ENCODE measurements around the gene NADSYN1.

Gene NADSYN1

DNA sequence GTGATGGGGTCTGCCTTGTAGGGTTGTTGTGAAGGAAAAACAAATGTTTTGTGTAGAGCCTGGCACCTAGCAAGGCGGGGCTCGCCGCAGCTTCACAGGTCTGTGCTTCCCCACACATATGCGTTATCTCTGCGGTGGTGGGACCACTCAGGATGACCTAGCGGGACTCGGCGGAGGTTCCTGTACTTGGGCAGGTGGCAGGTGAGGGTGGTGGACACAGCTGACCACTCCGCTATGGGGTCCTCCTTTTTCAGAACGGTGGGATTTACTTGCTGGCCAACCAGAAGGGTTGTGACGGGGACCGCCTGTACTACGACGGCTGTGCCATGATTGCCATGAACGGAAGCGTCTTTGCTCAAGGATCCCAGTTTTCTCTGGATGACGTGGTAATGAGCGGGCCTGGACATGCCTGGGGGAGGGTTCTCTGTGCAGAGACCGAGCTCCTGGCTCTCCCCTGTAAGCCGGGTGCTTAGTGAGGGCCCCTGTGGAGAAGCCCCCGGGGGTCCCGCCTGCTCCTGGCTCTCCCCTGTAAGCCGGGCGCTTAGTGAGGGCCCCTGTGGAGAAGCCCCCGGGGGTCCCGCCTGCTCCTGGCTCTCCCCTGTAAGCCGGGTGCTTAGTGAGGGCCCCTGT lies 21.3 kb downstream of the NADSYN1 start:
- no peak for DNase-seq

DNA sequence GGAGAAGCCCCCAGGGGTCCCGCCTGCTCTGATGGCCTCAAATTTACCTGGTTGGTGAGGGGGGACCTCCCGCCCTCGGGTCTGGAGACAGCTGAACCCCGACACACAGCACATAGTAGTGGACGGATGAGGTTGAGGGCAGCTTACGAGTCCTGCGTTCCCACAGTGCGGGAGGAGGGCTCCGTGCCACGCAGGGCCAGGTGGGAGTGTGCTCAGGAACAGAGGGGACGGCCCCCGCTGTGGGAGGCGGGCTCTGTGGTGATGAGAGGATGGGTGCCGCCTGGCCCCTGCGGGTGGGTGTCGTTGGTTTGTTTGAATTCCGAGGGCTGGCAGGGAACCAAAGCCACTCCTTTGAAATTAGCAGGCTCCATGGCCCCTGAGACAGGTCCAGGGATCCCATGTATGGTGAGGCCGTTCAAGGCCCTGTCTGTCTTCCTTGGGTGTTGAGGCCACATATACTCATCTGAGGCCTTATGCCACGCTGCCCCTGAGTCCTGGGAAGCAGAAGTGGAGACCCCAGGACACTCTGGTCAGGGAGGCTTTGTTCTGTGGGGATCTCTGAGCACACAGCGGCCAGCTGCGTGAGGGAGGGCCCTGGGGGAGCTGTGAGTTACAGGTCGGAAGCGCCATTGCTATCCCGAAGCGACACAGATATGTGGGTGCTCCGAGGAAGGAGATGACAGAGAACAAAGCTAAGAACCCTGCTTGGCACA lies 21.9 kb downstream of the NADSYN1 start:
- no peak for DNase-seq

DNA sequence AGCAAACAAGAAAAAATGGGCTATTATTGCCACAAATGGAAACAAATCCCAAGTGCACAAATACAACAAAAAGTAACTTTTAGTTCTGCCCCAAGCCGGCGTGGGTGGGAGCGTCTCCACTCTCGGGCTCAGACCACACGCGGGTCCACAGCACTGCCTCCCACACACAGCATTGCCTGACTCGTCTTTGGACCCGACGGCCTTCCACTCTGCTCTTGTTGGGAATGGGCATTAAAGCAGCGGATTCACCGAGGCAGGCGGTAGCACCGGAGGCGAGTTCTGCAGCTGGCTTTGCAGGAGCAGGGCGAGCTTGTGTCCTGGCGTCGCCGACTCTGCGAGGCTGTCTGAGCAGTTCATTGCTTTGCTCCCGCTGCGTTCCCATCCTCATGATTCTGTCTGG lies 23.0 kb downstream of the NADSYN1 start:
- DNase-seq, result no peak

DNA sequence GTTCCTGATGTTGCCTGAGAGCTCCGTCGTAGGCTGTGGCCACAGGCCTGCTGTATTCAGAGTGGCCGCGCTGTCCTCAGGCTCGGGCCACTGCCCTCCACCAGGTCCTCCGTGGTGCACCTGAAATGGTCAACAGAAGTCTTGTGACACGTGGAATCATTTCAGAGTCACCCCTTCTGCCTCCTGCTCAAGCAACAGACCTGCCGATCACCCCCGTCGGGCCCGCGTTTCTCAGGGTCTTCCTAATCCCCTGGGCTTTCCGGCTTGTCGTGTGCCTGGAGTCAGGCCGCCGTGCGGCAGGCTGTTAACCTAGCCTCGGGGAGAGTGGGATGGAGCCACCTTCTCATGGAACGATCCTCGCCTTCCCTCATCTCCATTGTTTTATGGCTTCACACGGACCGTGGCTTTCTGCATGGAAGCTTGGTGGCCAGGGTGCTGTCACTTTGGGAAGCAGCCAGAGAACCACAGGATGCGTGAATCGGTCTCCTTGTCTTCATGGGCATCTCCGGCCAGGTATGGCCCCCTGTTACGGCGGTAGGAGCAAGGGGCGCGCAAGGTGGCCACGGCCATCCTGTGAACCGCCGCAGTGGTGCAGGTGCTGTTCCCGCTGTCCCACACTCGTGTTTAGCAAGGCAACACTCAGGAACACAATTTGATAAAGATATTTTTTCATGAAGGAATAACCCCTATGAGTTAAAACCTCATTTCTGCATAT lies 24.1 kb downstream of the NADSYN1 start:
- DNase-seq, result no peak

DNA sequence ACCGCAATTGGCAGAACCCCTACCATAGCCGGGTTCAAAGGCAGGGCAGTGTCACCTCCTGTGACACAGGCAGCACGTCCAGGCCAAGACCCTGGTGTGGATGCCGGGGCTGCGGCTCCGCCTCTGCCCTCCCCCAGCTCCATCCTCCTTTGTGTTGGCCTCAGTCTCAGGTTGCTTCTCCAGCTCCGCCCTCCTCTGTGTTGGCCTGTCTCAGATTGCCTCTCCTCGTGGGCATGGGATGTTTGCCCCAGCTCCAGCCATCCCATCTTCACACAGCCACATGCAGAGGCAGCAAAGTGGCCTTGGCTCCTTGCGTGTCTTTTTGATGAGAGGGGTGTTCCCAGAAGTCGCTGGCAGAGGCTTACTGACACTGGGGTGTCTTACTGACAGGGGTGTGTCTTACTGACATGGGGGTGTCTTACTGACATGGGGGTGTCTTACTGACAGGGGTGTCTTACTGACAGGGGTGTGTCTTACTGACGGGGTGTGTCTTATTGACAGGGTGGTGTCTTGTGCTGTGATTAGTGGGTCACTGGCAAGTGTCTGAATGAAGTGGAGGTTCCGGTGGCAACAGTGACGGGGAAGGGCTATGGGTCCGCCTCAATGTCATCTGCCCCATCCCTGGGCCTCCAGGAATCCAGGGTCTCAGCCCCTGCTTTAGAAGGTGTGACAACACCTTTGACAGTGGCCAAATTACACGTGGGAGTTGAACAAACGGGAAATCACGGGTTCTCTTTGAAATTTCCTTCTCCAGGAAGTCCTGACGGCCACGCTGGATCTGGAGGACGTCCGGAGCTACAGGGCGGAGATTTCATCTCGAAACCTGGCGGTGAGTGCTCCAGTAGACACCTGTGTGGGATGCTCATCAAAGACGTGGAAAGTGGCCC lies 24.9 kb downstream of the NADSYN1 start:
- DNase-seq, result peak; percentile 66

DNA sequence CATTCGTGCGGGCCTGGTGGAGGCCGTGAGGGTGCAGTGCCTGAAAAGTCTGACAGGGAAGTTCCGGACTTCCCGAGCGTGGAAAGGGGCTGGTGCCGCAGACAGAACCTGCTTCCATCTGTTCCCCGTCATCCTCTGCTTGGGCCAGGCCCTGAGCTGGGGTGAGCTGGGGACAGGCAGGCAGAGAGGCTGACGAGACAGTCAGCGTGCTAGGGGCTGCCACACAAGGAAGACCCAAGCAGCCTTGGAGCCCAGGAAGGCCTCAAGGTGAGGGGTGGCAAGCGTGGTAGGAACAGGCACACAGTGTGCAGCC lies 25.5 kb downstream of the NADSYN1 start:
- DNase-seq, result no peak

DNA sequence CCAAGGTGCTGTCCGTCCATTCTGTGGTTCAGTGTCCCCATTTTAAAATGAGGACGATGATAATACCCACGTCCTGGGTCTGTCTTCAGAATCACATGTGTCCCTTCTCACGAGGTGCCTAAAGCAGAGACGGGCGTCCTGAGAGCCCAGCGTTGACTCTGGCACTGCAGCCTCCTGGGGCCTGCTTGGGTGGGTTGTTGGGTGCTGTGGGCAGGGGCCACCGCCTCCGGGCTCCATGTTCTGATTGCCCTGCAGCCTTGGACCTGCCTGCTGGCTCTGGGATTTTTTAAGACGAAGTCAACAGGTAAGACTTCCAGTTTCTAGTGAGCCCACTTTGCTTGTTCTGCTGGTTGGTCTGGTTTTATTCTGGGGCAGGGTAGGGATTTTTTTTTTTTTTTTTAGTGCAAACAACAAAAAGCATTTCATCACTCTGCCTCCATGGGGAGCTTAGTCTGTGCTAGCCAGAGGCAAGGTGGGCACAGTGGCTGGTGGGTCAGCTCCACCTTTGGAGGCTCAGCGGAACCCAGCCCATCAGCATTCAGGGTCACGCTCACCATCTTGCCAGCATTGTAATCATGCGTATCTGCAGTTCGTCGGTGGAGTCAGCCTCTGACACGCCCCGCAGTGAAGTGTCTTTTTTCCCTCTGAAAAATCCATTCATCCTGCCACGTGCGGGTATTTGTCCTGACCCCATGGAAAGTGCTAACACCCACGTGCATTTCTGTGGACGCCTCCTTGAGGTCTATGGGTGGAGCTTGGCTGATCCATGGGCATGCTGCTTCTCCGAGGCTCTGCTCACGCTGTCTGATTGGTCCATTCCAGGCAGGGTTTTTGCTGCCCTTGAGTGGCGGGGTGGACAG lies 28.3 kb downstream of the NADSYN1 start:
- no peak for DNase-seq

DNA sequence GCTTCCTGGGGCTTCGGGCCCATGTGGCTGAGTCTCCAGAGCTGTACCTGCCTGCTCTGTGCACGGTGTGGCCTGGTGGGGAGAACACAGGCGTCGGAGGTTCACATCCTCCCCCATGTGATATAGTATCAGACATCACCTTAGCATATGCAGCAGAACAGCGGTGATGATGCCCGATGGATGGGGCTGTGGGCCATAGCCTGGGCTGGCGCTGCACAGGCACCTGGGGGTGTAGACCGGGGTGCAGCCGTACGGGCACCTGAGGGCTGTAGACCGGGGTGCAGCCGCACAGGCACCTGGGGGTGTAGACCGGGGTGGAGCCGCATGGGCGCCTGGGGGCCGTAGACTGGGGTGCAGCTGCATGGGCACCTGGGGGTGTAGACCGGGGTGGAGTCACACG lies 29.2 kb downstream of the NADSYN1 start:
- DNase-seq, result no peak

DNA sequence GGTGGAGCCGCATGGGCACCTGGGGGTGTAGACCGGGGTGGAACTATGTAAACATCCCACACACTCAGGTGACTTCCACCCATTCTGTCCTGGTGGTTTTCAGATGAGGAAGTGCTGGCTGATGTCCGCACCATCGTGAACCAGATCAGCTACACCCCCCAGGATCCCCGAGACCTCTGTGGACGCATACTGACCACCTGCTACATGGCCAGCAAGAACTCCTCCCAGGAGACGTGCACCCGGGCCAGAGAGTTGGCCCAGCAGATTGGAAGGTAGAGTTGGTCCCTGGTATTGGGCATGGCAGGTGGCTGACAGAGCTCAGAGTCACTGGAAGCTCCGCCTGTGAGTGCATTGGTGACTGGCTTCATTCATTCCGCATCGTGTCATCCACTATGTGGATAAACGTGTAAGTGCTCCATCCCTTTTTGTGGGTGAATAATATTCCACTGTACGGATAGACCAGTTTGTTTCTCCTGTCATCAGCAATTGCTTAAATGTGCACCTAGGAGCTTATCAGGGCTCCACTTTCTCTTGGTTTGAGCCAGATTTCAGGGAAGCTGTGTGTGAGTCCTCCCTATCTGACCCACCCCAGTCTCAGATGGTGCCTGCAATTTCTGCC lies 29.9 kb downstream of the NADSYN1 start:
- no peak for DNase-seq

DNA sequence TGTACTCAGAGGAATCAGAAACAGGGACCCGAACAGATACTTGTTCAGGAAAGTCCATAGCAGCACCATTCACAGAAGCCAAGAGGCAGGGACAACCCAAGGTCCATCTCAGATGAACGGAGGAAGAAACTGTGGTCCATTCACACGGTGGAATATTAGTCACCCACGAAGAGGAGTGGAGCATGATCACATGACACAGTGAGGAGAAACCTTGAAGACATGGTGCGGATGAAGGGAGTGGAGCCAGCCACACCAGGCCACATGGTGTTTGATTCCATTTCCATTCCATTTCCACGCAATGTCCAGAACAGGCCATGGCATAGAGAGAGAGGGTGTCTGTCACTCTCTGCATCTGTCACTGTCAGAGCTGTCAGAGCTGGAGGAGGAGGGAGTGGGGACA lies 30.7 kb downstream of the NADSYN1 start:
- DNase-seq, result no peak

DNA sequence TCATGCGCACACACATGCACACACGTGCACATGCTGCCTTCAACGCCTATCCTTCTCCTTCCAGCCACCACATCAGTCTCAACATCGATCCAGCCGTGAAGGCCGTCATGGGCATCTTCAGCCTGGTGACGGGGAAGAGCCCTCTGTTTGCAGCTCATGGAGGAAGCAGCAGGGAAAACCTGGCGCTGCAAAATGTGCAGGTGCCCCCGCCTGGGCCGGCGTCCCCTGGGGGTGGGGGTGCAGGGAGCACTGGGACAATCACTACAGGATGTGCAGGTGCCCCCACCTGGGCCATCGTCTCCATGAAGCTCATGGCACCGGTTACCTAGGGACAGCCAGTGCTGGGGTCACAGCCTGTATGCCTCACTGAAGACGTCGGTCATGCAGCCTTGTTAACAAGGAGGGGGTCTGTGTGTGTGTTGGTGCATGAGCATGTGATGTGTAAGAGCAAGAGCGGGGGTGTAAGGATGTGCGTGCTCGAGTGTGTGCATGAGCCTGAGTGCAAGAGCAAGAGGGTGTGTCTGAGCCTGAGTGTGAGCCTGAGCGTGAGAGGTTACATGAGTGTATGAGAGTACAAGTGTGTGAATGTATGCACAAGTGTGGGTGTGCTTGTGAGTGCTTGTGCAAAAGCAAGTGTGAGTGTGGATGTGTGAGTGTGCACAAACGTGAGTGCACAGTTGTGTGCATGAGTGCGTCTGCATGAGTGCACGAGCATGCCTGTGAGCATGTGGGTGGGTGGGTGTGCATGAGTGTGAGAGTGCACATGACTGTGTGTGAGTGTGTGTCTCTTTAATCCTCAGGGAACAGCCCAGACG lies 31.5 kb downstream of the NADSYN1 start:
- no peak for DNase-seq

DNA sequence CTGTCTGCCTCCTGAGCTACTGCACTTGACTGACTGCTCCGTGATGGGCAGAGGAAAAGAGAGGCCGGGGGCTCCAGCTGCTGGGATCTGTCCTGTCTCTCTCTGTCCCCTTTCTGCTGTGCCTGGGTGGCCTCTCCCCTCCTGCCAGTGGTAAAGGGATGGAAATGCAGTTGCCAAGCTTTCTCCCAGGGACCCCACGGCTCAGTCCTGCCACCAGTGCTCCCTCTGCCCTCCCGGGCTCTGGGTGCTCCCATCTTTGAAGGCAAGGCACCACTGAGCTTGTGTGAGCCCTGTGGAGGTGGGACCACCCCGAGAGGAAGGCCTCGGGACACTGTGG lies 32.0 kb downstream of the NADSYN1 start:
- DNase-seq, result no peak

DNA sequence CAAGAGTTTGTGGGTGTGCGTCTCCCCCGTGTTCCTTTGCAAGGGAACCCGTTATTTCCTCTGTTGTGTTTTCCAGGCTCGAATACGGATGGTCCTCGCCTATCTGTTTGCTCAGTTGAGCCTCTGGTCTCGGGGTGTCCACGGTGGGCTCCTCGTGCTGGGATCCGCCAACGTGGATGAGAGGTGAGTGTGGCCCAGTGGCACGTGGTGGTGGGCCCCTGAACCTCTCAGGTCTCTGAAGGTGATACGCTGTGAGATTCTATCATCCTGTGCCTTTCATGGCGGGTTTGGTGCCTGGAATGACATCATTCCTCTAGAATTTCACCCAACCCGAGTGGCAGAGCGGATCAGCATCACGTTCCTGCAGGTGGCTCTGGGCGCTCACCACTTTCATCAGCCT lies 32.5 kb downstream of the NADSYN1 start:
- no peak for DNase-seq

DNA sequence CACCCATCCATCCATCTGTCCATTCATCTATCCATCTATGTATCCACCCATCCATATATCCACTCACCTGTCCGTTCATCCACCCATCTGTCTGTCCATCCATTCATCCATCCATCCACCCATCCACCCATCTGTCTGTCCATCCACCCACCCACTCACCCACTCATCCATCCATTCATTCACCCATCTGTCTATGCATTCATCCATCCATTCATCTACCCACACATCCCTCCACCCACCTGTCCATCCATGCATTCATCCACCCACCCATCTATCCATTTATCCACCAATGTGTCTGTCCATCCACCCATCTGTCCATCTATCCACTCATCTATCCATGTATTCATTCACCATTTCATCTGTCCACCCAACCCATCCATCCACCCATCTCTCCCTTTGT lies 33.3 kb downstream of the NADSYN1 start:
- no peak for DNase-seq

DNA sequence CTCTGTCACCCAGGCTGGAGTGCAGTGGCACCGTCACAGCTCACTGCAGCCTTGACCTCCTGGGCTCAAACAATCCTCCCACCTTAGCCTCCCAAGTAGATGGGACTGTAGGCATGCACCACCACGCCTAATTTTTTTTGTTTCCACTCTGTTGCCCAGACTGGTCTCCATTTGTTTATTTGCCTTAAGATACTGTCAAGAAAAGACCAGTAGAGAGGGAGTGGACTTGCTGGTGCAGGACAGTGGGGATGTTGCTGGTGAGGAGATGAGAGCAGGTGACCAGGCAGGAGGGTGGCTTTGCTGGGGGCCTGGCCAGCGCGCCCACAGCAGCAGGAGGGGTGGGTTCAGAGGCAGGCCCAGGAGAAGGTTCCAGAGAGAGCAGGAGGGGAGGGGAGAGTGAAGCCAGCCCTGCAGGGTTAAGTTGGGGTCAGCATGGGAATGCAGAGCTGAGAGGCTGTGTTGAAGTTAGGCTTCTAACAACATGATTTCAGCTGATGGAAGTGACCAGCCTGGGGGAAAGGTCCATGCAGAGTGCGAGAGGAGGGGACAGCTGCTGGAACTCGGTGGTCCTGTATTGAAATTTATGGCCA lies 35.8 kb downstream of the NADSYN1 start:
- DNase-seq, result no peak

DNA sequence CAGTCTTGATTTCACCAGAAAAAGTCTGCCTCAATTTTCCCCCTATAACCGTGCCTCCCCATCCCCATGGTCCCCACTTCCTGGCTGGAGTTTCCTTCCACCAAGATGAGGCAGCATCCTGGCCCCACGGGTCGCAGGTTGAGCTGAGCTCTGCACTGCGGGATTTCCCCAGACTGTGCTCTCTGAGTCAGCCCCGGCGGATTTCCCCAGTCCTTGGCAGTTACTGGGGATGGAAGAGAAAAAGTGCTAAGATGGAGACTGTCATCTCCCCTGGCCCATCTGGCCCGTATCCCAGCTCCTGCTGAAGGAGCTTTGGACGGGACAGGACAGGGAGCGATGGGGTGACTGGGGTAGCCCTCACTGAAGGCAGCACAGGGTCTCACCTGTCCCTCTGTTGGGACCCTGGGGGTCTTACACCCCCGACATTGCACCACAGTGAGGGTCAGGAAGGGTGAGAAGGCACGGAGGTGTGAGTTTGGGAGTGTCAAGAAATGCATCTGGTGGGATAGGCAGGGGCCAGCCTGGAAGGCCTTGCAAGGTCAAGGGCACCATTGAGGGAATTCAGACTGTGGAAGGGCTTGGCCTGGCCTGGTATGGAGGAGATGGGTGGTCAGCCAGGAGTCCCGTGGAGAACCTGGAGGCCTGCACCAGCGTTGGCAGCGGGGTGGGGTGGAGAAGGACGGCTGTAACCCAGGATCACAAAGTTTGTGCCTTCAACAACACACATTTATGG lies 36.5 kb downstream of the NADSYN1 start:
- DNase-seq, result peak; percentile 27

DNA sequence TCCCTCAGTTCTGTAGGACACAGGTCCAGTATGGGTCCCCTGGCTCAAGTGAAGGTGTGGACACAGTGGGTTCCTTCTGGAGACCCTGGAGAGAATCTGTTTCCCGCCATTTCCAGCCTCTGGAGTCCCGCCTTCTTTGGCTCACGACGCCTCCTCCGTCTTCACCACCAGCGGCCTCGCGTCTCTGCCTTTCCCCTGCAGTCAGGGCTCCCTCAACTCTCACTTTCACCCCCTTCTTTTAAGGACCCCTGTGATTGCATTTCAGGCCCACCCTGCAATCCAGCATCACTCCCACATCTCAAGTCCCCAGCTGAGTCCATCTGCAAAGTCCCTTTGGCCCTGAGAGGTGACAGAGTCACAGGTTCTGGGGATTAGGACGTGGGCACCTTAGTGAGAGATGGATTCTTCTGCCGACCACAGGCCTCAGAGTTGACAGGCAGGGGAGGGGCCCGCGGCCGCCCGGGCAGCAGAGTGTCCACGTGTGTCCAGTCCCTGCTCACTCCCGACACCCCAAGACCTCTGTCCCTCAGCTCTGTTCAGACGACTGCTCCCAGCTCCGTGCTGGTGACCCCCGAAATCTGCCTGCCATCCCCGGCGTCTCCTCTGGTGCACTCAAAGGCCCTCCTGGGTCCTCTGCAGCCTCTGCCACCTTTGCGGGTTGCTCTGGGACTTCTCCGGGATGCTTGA lies 37.2 kb downstream of the NADSYN1 start:
- peak; percentile 32 for DNase-seq

DNA sequence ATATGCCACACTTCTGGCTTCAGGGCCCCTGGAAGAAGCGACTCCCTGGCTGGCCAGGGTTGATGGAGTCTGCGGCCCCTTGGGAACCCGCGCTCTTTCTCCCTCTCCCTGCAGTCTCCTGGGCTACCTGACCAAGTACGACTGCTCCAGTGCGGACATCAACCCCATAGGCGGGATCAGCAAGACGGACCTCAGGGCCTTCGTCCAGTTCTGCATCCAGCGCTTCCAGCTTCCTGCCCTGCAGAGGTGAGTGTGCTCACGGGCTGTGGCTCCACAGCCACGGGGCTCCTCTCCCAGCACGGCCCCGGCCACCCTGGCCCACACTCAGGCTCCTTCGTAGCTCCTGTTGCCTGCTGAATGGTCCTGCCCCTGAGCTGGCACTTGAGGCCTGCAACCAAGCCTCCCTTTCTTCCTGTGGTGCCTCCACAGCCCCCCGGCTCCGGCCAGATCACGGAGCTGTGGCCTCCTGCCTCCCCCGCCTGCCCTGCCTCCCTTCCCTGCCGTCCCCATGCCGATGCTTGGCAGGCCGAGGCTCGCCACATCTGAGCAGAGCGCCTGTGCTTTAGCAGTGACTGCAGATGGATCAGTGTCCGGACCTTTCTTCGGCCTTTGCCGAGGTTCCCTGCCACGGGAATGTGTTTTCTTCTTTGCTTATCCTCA lies 37.9 kb downstream of the NADSYN1 start:
- DNase-seq, result no peak

DNA sequence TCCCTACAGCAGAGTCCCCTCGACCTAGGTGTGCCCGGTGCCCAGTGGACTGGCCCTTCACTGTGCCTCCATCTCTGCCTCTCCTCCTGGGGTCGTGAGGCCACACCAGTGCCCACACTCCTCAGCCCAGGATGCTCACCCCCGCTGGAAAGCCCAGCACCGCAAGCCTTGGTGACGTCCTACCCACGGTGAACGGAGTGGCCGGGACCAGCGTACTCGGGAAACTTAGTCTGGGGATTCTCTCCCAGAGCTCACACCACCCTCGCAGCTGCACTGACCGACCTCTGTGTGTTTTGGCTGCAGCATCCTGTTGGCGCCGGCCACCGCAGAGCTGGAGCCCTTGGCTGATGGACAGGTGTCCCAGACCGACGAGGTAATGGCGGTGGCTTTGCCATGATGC lies 38.5 kb downstream of the NADSYN1 start:
- DNase-seq, result no peak
